GM12865 (cell line): Measurements from ENCODE around the gene NFAT5.
"Not testable (repeated sequence)": the region's sequence is repeated elsewhere in the genome, so short reads cannot be mapped to it uniquely, and the experiment has no call there.

Experiments used
- DNase-seq: peaks from one replicate; pipeline ENCODE4 v3.0.0; 2010; ENCODE audit warnings: low read depth
- H3K4me3 ChIP-seq: 2 replicates; pipeline ENCODE4 v1.5.1; 2011; ENCODE audit warnings: mild to moderate bottlenecking, low read depth, low read length, control low read depth
- CTCF ChIP-seq: IDR thresholded peaks from 2 replicates; pipeline ENCODE4 v1.5.1; 2011; ENCODE audit warnings: low read length, control low read depth, low read depth, inconsistent platforms; ENCODE audit not compliant: insufficient read depth; ENCODE audit errors: missing control alignments

NFAT5 gene

GRCh38 chr16:69726313-69727060, 160.7 kb downstream of the NFAT5 start, which contains the start of gene NQO1:
NQO1 (minus strand) TSS chr16:69726560; CDS start chr16:69726439, 121 bp downstream.
- peak within 1 kb of the TSS; percentile 63 for H3K4me3 ChIP-seq
- no peak for TF ChIP-seq CTCF
- DNase-seq = peak; percentile 97

- H3K4me3 ChIP-seq = no peak overlapping the region
- no peak for TF ChIP-seq CTCF
- DNase-seq = no peak
These were observed 162.1 kb downstream of the NFAT5 start for GRCh38 chr16:69727916-69728270.

DNA sequence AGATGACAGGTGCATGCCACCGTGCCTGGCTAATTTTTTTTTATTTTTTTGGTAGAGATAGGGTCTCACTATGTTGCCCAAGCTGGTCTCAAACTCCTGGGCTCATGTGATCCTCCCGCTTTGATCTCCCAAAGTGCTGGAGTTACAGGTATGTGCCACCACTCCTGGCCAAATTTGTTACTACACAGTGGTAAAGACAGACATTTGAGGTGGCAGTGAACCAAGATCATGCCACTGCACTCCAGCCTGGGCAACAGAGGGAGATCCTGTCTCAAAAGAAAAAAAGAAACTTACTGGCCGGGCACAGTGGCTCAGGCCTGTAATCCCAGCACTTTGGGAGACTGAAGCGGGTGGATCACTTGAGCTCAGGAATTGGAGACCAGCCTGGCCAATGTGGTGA, 163.3 kb downstream of the NFAT5 start:
- not testable (repeated sequence) for H3K4me3 ChIP-seq, DNase-seq

GRCh38 chr16:69731280-69731679, 165.5 kb downstream of the NFAT5 start:
- not testable (repeated sequence) for DNase-seq, H3K4me3 ChIP-seq

- DNase-seq = no peak
- no peak for TF ChIP-seq CTCF
- H3K4me3 ChIP-seq = no peak overlapping the region
These were observed 166.3 kb downstream of the NFAT5 start for GRCh38 chr16:69732101-69732500.

DNA sequence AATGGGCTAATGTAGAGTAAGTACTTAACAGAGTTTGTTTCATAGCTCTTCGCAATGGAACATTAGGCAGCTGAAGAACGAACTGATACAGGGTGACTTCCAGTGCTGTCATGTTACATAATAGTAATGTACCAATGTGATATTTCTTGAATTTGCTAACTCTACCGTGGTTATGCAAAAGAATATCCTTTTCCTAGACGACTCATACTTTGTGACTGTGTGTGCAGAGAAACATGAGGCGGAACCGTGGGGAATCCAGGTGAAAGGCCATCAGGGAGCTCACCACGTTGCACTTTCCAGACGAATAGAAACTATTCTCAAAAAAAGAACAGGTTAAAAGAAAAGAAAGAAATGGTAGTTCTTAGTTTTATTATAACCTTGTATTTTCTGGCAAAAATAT, 175.8 kb downstream of the NFAT5 start:
- no peak overlapping the region for H3K4me3 ChIP-seq
- no peak for DNase-seq
- no peak for TF ChIP-seq CTCF

DNA sequence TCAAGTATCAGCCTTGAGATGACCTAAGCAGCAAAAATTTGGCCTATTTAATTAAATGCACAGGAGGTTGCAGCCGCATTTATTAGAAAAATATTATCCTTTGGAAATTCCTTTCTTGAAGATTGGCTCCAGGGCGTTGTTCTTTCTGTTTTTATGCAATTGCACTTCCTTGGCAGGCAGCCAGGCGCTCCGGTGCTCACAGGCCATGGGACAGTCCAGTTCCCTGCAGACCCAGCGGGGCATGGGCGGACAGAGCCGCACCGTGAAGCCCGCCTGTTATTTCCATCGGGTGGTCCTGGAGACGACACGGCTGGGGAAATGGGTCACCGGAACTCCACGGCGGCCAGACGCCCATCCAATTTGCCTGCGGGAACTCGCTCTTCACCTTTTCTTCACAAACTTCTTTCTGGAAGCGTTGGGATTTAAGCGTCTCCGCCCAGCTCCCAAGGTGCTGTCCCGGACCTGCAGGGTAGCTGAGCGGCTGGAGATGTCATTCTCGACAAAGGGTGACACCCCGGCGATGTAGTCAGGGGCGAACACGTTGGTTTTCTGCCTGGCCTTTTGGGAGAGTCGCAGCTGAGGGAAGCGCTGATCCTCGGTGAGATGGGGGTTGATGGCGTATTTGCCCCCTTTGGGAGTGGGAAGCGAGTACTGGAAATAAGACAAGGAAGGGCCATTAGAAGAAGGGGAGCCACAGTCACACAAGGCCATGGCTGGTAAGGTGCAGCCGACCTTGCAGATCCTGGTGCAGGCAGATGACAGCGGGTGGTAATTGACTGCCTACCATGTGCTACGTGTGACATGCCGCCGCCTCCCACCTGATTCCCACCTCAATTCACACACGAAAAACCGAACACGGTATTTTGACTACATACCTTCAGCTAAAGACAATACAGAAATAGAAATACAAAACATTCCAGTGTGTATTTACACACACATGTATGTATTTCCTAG, 176.5 kb downstream of the NFAT5 start:
- H3K4me3 ChIP-seq = no peak overlapping the region
- TF ChIP-seq CTCF = no peak
- DNase-seq = no peak
